Stimulated activated CD8-positive, alpha-beta memory T cell treated with anti-CD3 and anti-CD28 coated beads, Interleukin-7, amount 100 ng/mL, for 48 hours (primary cell): ENCODE measurements around the gene SMAD7.
A peak's percentile ranks its signal among the peaks of the same experiment; 100 is the strongest.

Source experiments
- DNase-seq, 2 donors: peaks; one replicate each; pipeline ENCODE4 v3.0.0-alpha.2; 2020; ENCODE audit warnings: low read depth in 1 of 2; ENCODE audit errors: extremely low read depth in 1 of 2

SMAD7 gene

GRCh38 chr18:48932822-48933510 lies 17.8 kb downstream of the SMAD7 start:
- DNase-seq = peak in 1 of 2 donors; percentile 9

- DNase-seq = no peak
Measured at GRCh38 chr18:48932462-48932818, 18.3 kb downstream of the SMAD7 start.

GRCh38 chr18:48931680-48932461 lies 18.9 kb downstream of the SMAD7 start:
- DNase-seq = peak in 1 of 2 donors; percentile 44

- DNase-seq = no peak
Measured at GRCh38 chr18:48930926-48931325, 19.8 kb downstream of the SMAD7 start.

- no peak for DNase-seq
Measured at GRCh38 chr18:48929941-48930713, 20.6 kb downstream of the SMAD7 start.

- no peak for DNase-seq
Measured at GRCh38 chr18:48929212-48929612, 21.6 kb downstream of the SMAD7 start.

- peak in 1 of 2 donors; percentile 73 for DNase-seq
Measured at GRCh38 chr18:48928787-48929186, 22.0 kb downstream of the SMAD7 start.

GRCh38 chr18:48927286-48928080 lies 23.3 kb downstream of the SMAD7 start:
- DNase-seq = no peak

- no peak for DNase-seq
Measured at GRCh38 chr18:48926420-48926857, 24.3 kb downstream of the SMAD7 start.

GRCh38 chr18:48925491-48925780 lies 25.3 kb downstream of the SMAD7 start:
- no peak for DNase-seq

- DNase-seq = peak; percentile 13 to 26
Measured at GRCh38 chr18:48924630-48925490, 25.9 kb downstream of the SMAD7 start.

- no peak for DNase-seq
Measured at GRCh38 chr18:48923746-48924629, 26.8 kb downstream of the SMAD7 start.

GRCh38 chr18:48922801-48923730 lies 27.7 kb downstream of the SMAD7 start:
- DNase-seq = no peak

GRCh38 chr18:48922226-48922800 lies 28.5 kb downstream of the SMAD7 start:
- DNase-seq = no peak

GRCh38 chr18:48921305-48922225 lies 29.2 kb downstream of the SMAD7 start:
- no peak for DNase-seq

GRCh38 chr18:48920408-48921038 lies 30.2 kb downstream of the SMAD7 start:
- no peak for DNase-seq
